ENCODE data around the gene SF1.

The SF1 gene

GRCh38 chr11:64723117-64723906 lies 55.0 kb downstream of the SF1 start, which contains the start of gene NRXN2:
Gene NRXN2 (minus strand): TSS chr11:64723197. CDS start chr11:64713699, 9,498 bp downstream.
- DNase-seq (ENCODE audit: low read depth) = peak; percentile 87

GRCh38 chr11:64722141-64723065 lies 55.9 kb downstream of the SF1 start:
- no peak for DNase-seq (ENCODE audit: low read depth)

GRCh38 chr11:64721359-64721699 lies 57.0 kb downstream of the SF1 start:
- DNase-seq (ENCODE audit: low read depth) = no peak

- DNase-seq (ENCODE audit: low read depth) = no peak
Measured at GRCh38 chr11:64720640-64721358, 57.5 kb downstream of the SF1 start.

GRCh38 chr11:64720167-64720566 lies 58.2 kb downstream of the SF1 start:
- no peak for DNase-seq (ENCODE audit: low read depth)

GRCh38 chr11:64719406-64719805 lies 58.9 kb downstream of the SF1 start:
- DNase-seq (ENCODE audit: low read depth) = no peak

GRCh38 chr11:64718780-64719124 lies 59.6 kb downstream of the SF1 start:
- no peak for DNase-seq (ENCODE audit: low read depth)

- no peak for DNase-seq (ENCODE audit: low read depth)
Measured at GRCh38 chr11:64718084-64718779, 60.1 kb downstream of the SF1 start.

GRCh38 chr11:64717268-64717578 lies 61.1 kb downstream of the SF1 start:
- DNase-seq (ENCODE audit: low read depth) = no peak

- DNase-seq (ENCODE audit: low read depth) = no peak
Measured at GRCh38 chr11:64716473-64717267, 61.7 kb downstream of the SF1 start.

- no peak for DNase-seq (ENCODE audit: low read depth)
Measured at GRCh38 chr11:64715756-64716472, 62.4 kb downstream of the SF1 start.

GRCh38 chr11:64715110-64715509 lies 63.2 kb downstream of the SF1 start:
- no peak for DNase-seq (ENCODE audit: low read depth)

GRCh38 chr11:64714666-64715065 lies 63.7 kb downstream of the SF1 start:
- DNase-seq (ENCODE audit: low read depth) = no peak

All from activated T-cell treated with anti-CD3 and anti-CD28 coated beads for 48 hours (primary cell).